WTC11 (cell line): ENCODE results near the gene GNAL. TPM values are rescaled to one million over a fixed set of nuclear protein-coding genes. Genes with fewer than 3 reads are reported as not detected.

ENCODE experiments used
- ATAC-seq: fragments of 200-7000 bp; cut with Tn5 transposase; 2 replicates; pipeline ENCODE4 v1.10.0; 2021; ENCODE audit warnings: mild to moderate bottlenecking, moderate library complexity
- CTCF ChIA-PET: fragments of 300-600 bp; sonication (Branson Sonifier 250); formaldehyde crosslinking; loops from one replicate; lab custom pipeline; 2021; ENCODE audit warnings: antibody characterized with exemption; lab: Charles Lee
- POLR2A ChIA-PET: fragments of 350-600 bp; sonication (Branson Sonifier 250); formaldehyde crosslinking; loops from one replicate; lab custom pipeline; 2021; ENCODE audit warnings: antibody characterized with exemption; lab: Charles Lee
- DNase-seq: peaks from one replicate; pipeline ENCODE4 v3.0.0; 2021; ENCODE audit warnings: low spot score
- H3K27ac Mint-ChIP-seq: 2 replicates; pipeline ENCODE4 v1.8.0; 2021; ENCODE audit warnings: mixed read lengths
- H3K27me3 Mint-ChIP-seq: 2 replicates; pipeline ENCODE4 v1.8.0; 2021; ENCODE audit warnings: low read depth, mild to moderate bottlenecking, moderate library complexity, mixed read lengths
- H3K36me3 Mint-ChIP-seq: 2 replicates; pipeline ENCODE4 v1.8.0; 2021; ENCODE audit warnings: mixed read lengths
- H3K4me1 Mint-ChIP-seq: 2 replicates; pipeline ENCODE4 v1.8.0; 2022; ENCODE audit warnings: mixed read lengths
- H3K4me3 Mint-ChIP-seq: 2 replicates; pipeline ENCODE4 v1.8.0; 2021; ENCODE audit warnings: mild to moderate bottlenecking, moderate library complexity, mixed read lengths
- H3K9me3 Mint-ChIP-seq: 2 replicates; pipeline ENCODE4 v1.8.0; 2021; ENCODE audit warnings: mixed read lengths
- EMX1 ChIP-seq: fragments of 250-450 bp; sonication (Bioruptor Pico); IDR thresholded peaks from 2 replicates; pipeline ENCODE4 v1.8.0; 2021; ENCODE audit warnings: mild to moderate bottlenecking
- NFATC4 ChIP-seq: fragments of 250-450 bp; sonication (Bioruptor Pico); IDR thresholded peaks from 2 replicates; pipeline ENCODE4 v1.9.0; 2021; ENCODE audit warnings: mild to moderate bottlenecking
- NR1H2 ChIP-seq: sonication (generic); formaldehyde crosslinking; IDR thresholded peaks from 2 replicates; pipeline ENCODE4 v1.9.0; 2021; ENCODE audit warnings: mild to moderate bottlenecking, moderate library complexity, missing genetic modification reagents
- NR2C2 ChIP-seq: sonication (generic); formaldehyde crosslinking; IDR thresholded peaks from 2 replicates; pipeline ENCODE4 v1.8.0; 2022; ENCODE audit warnings: mild to moderate bottlenecking, missing genetic modification reagents
- NR3C1 ChIP-seq: sonication (generic); formaldehyde crosslinking; conservative IDR thresholded peaks from 2 replicates; pipeline ENCODE4 v1.8.1; 2023; ENCODE audit warnings: low read depth, mild to moderate bottlenecking, missing genetic modification reagents
- SMAD4 ChIP-seq: sonication (generic); formaldehyde crosslinking; IDR thresholded peaks from 2 replicates; pipeline ENCODE4 v1.8.0; 2022; ENCODE audit warnings: mild to moderate bottlenecking, missing genetic modification reagents
- TCF7 ChIP-seq: sonication (generic); formaldehyde crosslinking; IDR thresholded peaks from 2 replicates; pipeline ENCODE4 v1.8.0; 2022; ENCODE audit warnings: mild to moderate bottlenecking, low read depth, missing genetic modification reagents, moderate library complexity
- TEAD1 ChIP-seq: sonication (generic); formaldehyde crosslinking; IDR thresholded peaks from 2 replicates; pipeline ENCODE4 v1.8.0; 2022; ENCODE audit warnings: mild to moderate bottlenecking, missing genetic modification reagents
- TP53 ChIP-seq: sonication (generic); formaldehyde crosslinking; IDR thresholded peaks from 2 replicates; pipeline ENCODE4 v1.8.1; 2023; ENCODE audit warnings: mild to moderate bottlenecking, missing genetic modification reagents
- ZNF121 ChIP-seq: sonication (generic); formaldehyde crosslinking; IDR thresholded peaks from 2 replicates; pipeline ENCODE4 v1.8.0; 2023; ENCODE audit warnings: missing genetic modification reagents
- total RNA-seq: library from RNA; stranded (reverse); gene quantifications from 3 replicates; pipeline ENCODE4 v1.2.3, GENCODE V29; 2021
- TF ChIP-seq, protein P1 (sequence below): sonication (generic); formaldehyde crosslinking; IDR thresholded peaks from 2 replicates; pipeline ENCODE4 v1.8.1; 2022; ENCODE audit warnings: mild to moderate bottlenecking, moderate library complexity, missing genetic modification reagents
- TF ChIP-seq, protein P2 (sequence below): sonication (generic); formaldehyde crosslinking; IDR thresholded peaks from 2 replicates; pipeline ENCODE4 v1.8.0; 2022; ENCODE audit warnings: mild to moderate bottlenecking, missing genetic modification reagents
- TF ChIP-seq, protein P3 (sequence below): sonication (generic); formaldehyde crosslinking; conservative IDR thresholded peaks from 2 replicates; pipeline ENCODE4 v1.8.1; 2023; ENCODE audit warnings: mild to moderate bottlenecking, low read depth, missing genetic modification reagents, moderate library complexity
- TF ChIP-seq, protein P4 (sequence below): fragments of 200-600 bp; IDR thresholded peaks from 2 replicates; pipeline ENCODE4 v1.8.0; 2022; ENCODE audit warnings: antibody characterized with exemption
- TF ChIP-seq, protein P5 (sequence below): sonication (generic); formaldehyde crosslinking; IDR thresholded peaks from 2 replicates; pipeline ENCODE4 v1.8.0; 2023; ENCODE audit warnings: mild to moderate bottlenecking, missing genetic modification reagents
- TF ChIP-seq, protein P6 (sequence below): sonication (generic); formaldehyde crosslinking; IDR thresholded peaks from 2 replicates; pipeline ENCODE4 v1.8.1; 2022; ENCODE audit warnings: low read depth, mild to moderate bottlenecking, moderate library complexity, missing genetic modification reagents, borderline replicate concordance
- TF ChIP-seq, protein P7 (sequence below): fragments of 250-450 bp; sonication (Bioruptor Pico); IDR thresholded peaks from 2 replicates; pipeline ENCODE4 v1.9.0; 2021; ENCODE audit warnings: mild to moderate bottlenecking
- TF ChIP-seq, protein P8 (sequence below): fragments of 250-450 bp; sonication (Bioruptor Pico); IDR thresholded peaks from 2 replicates; pipeline ENCODE4 v1.9.0; 2021; ENCODE audit warnings: moderate library complexity, mild to moderate bottlenecking, inconsistent platforms, borderline replicate concordance
- TF ChIP-seq, protein P9 (sequence below): sonication (generic); formaldehyde crosslinking; IDR thresholded peaks from 2 replicates; pipeline ENCODE4 v1.8.1; 2023; ENCODE audit warnings: mild to moderate bottlenecking, missing genetic modification reagents, borderline replicate concordance

Gene GNAL
- total RNA-seq, 1 experiment from 2014 or later = 22.3 TPM

DNA sequence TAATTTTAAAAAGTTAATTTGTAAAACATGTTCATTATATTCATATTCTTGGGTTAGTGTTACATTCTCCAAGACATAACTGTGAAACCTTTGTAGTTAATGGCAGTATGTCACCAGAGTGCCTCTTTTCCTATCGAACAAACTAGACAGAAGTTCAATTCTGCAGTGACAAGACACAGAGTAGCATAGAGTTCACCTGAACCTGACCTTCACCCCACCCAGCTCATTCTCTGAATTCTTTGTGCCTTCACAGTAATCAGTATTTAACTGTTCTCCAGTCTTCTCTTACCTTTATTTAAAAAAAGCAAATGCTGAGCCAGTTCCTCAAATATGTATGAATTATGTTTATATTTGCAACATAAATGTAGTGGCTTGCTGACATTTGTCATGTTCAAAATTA lies 109.2 kb downstream of the GNAL start (continued):
- TF ChIP-seq, protein P1, sequence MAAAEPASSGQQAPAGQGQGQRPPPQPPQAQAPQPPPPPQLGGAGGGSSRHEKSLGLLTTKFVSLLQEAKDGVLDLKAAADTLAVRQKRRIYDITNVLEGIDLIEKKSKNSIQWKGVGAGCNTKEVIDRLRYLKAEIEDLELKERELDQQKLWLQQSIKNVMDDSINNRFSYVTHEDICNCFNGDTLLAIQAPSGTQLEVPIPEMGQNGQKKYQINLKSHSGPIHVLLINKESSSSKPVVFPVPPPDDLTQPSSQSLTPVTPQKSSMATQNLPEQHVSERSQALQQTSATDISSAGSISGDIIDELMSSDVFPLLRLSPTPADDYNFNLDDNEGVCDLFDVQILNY = no peak
- TF ChIP-seq ZNF121 (CRISPR knock-in tag) = no peak

DNA sequence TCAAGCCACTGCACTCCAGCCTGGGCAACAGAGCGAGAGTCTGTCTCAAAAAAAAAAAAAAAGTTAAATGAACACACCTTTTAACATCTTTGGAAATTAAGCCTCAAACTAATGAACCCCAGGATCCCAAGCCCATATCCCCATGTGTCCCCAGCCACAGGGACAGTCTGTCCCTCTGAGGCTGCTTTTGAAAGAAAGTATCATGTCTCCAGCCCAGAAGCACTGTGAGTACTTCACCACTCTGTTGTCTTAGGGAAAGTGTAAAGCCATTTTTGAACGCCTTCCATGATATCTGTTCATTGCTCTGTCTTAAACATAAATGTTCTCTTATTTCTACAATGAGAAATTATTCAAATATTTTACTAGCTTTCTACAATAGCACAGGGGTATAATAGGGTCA lies 110.0 kb downstream of the GNAL start:
- POLR2A ChIA-PET = no interaction called here
- Mint-ChIP-seq H3K27me3 (no peaks in the 10 kb centered on the region), H3K36me3 (peaks cover 10% of the 10 kb centered on the region), H3K27ac (no peak overlapping the region), H3K4me1 (peaks cover 17% of the 10 kb centered on the region), H3K4me3 (no peak overlapping the region), H3K9me3 (peaks cover 4% of the 10 kb centered on the region)
- CTCF ChIA-PET = no interaction called here
- DNase-seq (no peak), ATAC-seq (no peak)
- TF ChIP-seq, protein P2, sequence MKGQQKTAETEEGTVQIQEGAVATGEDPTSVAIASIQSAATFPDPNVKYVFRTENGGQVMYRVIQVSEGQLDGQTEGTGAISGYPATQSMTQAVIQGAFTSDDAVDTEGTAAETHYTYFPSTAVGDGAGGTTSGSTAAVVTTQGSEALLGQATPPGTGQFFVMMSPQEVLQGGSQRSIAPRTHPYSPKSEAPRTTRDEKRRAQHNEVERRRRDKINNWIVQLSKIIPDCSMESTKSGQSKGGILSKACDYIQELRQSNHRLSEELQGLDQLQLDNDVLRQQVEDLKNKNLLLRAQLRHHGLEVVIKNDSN (CRISPR knock-in tag) = no peak
- TF ChIP-seq NFATC4 (no peak), NR2C2 (CRISPR knock-in tag) (no peak), NR3C1 (no peak), SMAD4 (no peak), EMX1 (CRISPR knock-in tag) (no peak), NR1H2 (CRISPR knock-in tag) (no peak), TEAD1 (CRISPR knock-in tag) (no peak), TCF7 (no peak), TP53 (CRISPR knock-in tag) (no peak)
- TF ChIP-seq, protein P3, sequence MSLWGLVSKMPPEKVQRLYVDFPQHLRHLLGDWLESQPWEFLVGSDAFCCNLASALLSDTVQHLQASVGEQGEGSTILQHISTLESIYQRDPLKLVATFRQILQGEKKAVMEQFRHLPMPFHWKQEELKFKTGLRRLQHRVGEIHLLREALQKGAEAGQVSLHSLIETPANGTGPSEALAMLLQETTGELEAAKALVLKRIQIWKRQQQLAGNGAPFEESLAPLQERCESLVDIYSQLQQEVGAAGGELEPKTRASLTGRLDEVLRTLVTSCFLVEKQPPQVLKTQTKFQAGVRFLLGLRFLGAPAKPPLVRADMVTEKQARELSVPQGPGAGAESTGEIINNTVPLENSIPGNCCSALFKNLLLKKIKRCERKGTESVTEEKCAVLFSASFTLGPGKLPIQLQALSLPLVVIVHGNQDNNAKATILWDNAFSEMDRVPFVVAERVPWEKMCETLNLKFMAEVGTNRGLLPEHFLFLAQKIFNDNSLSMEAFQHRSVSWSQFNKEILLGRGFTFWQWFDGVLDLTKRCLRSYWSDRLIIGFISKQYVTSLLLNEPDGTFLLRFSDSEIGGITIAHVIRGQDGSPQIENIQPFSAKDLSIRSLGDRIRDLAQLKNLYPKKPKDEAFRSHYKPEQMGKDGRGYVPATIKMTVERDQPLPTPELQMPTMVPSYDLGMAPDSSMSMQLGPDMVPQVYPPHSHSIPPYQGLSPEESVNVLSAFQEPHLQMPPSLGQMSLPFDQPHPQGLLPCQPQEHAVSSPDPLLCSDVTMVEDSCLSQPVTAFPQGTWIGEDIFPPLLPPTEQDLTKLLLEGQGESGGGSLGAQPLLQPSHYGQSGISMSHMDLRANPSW (CRISPR knock-in tag) = no peak
- TF ChIP-seq, protein P4, sequence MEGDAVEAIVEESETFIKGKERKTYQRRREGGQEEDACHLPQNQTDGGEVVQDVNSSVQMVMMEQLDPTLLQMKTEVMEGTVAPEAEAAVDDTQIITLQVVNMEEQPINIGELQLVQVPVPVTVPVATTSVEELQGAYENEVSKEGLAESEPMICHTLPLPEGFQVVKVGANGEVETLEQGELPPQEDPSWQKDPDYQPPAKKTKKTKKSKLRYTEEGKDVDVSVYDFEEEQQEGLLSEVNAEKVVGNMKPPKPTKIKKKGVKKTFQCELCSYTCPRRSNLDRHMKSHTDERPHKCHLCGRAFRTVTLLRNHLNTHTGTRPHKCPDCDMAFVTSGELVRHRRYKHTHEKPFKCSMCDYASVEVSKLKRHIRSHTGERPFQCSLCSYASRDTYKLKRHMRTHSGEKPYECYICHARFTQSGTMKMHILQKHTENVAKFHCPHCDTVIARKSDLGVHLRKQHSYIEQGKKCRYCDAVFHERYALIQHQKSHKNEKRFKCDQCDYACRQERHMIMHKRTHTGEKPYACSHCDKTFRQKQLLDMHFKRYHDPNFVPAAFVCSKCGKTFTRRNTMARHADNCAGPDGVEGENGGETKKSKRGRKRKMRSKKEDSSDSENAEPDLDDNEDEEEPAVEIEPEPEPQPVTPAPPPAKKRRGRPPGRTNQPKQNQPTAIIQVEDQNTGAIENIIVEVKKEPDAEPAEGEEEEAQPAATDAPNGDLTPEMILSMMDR = no peak
- TF ChIP-seq, protein P5, sequence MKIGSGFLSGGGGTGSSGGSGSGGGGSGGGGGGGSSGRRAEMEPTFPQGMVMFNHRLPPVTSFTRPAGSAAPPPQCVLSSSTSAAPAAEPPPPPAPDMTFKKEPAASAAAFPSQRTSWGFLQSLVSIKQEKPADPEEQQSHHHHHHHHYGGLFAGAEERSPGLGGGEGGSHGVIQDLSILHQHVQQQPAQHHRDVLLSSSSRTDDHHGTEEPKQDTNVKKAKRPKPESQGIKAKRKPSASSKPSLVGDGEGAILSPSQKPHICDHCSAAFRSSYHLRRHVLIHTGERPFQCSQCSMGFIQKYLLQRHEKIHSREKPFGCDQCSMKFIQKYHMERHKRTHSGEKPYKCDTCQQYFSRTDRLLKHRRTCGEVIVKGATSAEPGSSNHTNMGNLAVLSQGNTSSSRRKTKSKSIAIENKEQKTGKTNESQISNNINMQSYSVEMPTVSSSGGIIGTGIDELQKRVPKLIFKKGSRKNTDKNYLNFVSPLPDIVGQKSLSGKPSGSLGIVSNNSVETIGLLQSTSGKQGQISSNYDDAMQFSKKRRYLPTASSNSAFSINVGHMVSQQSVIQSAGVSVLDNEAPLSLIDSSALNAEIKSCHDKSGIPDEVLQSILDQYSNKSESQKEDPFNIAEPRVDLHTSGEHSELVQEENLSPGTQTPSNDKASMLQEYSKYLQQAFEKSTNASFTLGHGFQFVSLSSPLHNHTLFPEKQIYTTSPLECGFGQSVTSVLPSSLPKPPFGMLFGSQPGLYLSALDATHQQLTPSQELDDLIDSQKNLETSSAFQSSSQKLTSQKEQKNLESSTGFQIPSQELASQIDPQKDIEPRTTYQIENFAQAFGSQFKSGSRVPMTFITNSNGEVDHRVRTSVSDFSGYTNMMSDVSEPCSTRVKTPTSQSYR (CRISPR knock-in tag) = no peak
- TF ChIP-seq, protein P6, sequence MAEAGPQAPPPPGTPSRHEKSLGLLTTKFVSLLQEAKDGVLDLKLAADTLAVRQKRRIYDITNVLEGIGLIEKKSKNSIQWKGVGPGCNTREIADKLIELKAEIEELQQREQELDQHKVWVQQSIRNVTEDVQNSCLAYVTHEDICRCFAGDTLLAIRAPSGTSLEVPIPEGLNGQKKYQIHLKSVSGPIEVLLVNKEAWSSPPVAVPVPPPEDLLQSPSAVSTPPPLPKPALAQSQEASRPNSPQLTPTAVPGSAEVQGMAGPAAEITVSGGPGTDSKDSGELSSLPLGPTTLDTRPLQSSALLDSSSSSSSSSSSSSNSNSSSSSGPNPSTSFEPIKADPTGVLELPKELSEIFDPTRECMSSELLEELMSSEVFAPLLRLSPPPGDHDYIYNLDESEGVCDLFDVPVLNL (CRISPR knock-in tag) = no peak
- TF ChIP-seq, protein P7, sequence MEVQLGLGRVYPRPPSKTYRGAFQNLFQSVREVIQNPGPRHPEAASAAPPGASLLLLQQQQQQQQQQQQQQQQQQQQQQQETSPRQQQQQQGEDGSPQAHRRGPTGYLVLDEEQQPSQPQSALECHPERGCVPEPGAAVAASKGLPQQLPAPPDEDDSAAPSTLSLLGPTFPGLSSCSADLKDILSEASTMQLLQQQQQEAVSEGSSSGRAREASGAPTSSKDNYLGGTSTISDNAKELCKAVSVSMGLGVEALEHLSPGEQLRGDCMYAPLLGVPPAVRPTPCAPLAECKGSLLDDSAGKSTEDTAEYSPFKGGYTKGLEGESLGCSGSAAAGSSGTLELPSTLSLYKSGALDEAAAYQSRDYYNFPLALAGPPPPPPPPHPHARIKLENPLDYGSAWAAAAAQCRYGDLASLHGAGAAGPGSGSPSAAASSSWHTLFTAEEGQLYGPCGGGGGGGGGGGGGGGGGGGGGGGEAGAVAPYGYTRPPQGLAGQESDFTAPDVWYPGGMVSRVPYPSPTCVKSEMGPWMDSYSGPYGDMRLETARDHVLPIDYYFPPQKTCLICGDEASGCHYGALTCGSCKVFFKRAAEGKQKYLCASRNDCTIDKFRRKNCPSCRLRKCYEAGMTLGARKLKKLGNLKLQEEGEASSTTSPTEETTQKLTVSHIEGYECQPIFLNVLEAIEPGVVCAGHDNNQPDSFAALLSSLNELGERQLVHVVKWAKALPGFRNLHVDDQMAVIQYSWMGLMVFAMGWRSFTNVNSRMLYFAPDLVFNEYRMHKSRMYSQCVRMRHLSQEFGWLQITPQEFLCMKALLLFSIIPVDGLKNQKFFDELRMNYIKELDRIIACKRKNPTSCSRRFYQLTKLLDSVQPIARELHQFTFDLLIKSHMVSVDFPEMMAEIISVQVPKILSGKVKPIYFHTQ (CRISPR knock-in tag) = no peak
- TF ChIP-seq, protein P8, sequence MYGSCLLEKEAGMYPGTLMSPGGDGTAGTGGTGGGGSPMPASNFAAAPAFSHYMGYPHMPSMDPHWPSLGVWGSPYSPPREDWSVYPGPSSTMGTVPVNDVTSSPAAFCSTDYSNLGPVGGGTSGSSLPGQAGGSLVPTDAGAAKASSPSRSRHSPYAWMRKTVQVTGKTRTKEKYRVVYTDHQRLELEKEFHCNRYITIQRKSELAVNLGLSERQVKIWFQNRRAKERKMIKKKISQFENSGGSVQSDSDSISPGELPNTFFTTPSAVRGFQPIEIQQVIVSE (CRISPR knock-in tag) = no peak
- TF ChIP-seq, protein P9, sequence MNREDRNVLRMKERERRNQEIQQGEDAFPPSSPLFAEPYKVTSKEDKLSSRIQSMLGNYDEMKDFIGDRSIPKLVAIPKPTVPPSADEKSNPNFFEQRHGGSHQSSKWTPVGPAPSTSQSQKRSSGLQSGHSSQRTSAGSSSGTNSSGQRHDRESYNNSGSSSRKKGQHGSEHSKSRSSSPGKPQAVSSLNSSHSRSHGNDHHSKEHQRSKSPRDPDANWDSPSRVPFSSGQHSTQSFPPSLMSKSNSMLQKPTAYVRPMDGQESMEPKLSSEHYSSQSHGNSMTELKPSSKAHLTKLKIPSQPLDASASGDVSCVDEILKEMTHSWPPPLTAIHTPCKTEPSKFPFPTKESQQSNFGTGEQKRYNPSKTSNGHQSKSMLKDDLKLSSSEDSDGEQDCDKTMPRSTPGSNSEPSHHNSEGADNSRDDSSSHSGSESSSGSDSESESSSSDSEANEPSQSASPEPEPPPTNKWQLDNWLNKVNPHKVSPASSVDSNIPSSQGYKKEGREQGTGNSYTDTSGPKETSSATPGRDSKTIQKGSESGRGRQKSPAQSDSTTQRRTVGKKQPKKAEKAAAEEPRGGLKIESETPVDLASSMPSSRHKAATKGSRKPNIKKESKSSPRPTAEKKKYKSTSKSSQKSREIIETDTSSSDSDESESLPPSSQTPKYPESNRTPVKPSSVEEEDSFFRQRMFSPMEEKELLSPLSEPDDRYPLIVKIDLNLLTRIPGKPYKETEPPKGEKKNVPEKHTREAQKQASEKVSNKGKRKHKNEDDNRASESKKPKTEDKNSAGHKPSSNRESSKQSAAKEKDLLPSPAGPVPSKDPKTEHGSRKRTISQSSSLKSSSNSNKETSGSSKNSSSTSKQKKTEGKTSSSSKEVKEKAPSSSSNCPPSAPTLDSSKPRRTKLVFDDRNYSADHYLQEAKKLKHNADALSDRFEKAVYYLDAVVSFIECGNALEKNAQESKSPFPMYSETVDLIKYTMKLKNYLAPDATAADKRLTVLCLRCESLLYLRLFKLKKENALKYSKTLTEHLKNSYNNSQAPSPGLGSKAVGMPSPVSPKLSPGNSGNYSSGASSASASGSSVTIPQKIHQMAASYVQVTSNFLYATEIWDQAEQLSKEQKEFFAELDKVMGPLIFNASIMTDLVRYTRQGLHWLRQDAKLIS (CRISPR knock-in tag) = no peak
